WTC11 (cell line): ENCODE data around the gene TMEM59L. TPM values are rescaled to one million over a fixed set of nuclear protein-coding genes. Genes with fewer than 3 reads are reported as not detected.
A peak's percentile ranks its signal among the peaks of the same experiment; 100 is the strongest.

Source experiments
- AR ChIP-seq: fragments of 250-450 bp; sonication (Bioruptor Pico); IDR thresholded peaks from 2 replicates; pipeline ENCODE4 v1.9.0; 2021; ENCODE audit warnings: mild to moderate bottlenecking
- CBFB ChIP-seq: sonication (generic); formaldehyde crosslinking; IDR thresholded peaks from 2 replicates; pipeline ENCODE4 v1.8.1; 2022; ENCODE audit warnings: mild to moderate bottlenecking, low read depth, missing genetic modification reagents
- FOXP1 ChIP-seq: sonication (generic); formaldehyde crosslinking; IDR thresholded peaks from 2 replicates; pipeline ENCODE4 v1.8.0; 2022; ENCODE audit warnings: missing genetic modification reagents, mild to moderate bottlenecking, moderate library complexity, borderline replicate concordance
- GRHL2 ChIP-seq: fragments of 250-450 bp; sonication (Bioruptor Pico); IDR thresholded peaks from 2 replicates; pipeline ENCODE4 v1.8.0; 2022; ENCODE audit warnings: mild to moderate bottlenecking, moderate library complexity; ENCODE audit not compliant: insufficient replicate concordance, severe bottlenecking
- IRF2 ChIP-seq: sonication (generic); formaldehyde crosslinking; IDR thresholded peaks from 2 replicates; pipeline ENCODE4 v1.8.0; 2022; ENCODE audit warnings: low read depth, missing genetic modification reagents, borderline replicate concordance
- MYBL2 ChIP-seq: sonication (generic); formaldehyde crosslinking; IDR thresholded peaks from 2 replicates; pipeline ENCODE4 v1.8.1; 2023; ENCODE audit warnings: mild to moderate bottlenecking, moderate library complexity, missing genetic modification reagents
- NFATC4 ChIP-seq: fragments of 250-450 bp; sonication (Bioruptor Pico); IDR thresholded peaks from 2 replicates; pipeline ENCODE4 v1.9.0; 2021; ENCODE audit warnings: mild to moderate bottlenecking
- NFYB ChIP-seq: sonication (generic); formaldehyde crosslinking; conservative IDR thresholded peaks from 2 replicates; pipeline ENCODE4 v1.8.0; 2022; ENCODE audit warnings: low read depth, missing genetic modification reagents
- NR2C2 ChIP-seq: sonication (generic); formaldehyde crosslinking; IDR thresholded peaks from 2 replicates; pipeline ENCODE4 v1.8.0; 2022; ENCODE audit warnings: mild to moderate bottlenecking, missing genetic modification reagents
- NR3C1 ChIP-seq: sonication (generic); formaldehyde crosslinking; conservative IDR thresholded peaks from 2 replicates; pipeline ENCODE4 v1.8.1; 2023; ENCODE audit warnings: low read depth, mild to moderate bottlenecking, missing genetic modification reagents
- PREB ChIP-seq: sonication (generic); formaldehyde crosslinking; IDR thresholded peaks from 2 replicates; pipeline ENCODE4 v1.8.1; 2022; ENCODE audit warnings: mild to moderate bottlenecking, missing genetic modification reagents, moderate library complexity, borderline replicate concordance
- PRRX2 ChIP-seq: fragments of 250-450 bp; sonication (Bioruptor Pico); IDR thresholded peaks from 2 replicates; pipeline ENCODE4 v1.8.0; 2021; ENCODE audit warnings: mild to moderate bottlenecking
- TCF7 ChIP-seq: sonication (generic); formaldehyde crosslinking; IDR thresholded peaks from 2 replicates; pipeline ENCODE4 v1.8.0; 2022; ENCODE audit warnings: mild to moderate bottlenecking, low read depth, missing genetic modification reagents, moderate library complexity
- TEAD4 ChIP-seq: sonication (generic); formaldehyde crosslinking; IDR thresholded peaks from 2 replicates; pipeline ENCODE4 v1.8.0; 2022; ENCODE audit warnings: mild to moderate bottlenecking, missing genetic modification reagents
- TP53 ChIP-seq: sonication (generic); formaldehyde crosslinking; IDR thresholded peaks from 2 replicates; pipeline ENCODE4 v1.8.1; 2023; ENCODE audit warnings: mild to moderate bottlenecking, missing genetic modification reagents
- USF1 ChIP-seq: sonication (generic); formaldehyde crosslinking; IDR thresholded peaks from 2 replicates; pipeline ENCODE4 v1.8.0; 2022; ENCODE audit warnings: mild to moderate bottlenecking, missing genetic modification reagents
- ZBTB21 ChIP-seq: sonication (generic); formaldehyde crosslinking; IDR thresholded peaks from 2 replicates; pipeline ENCODE4 v1.8.1; 2023; ENCODE audit warnings: mild to moderate bottlenecking, missing genetic modification reagents, borderline replicate concordance
- ZNF138 ChIP-seq: sonication (generic); formaldehyde crosslinking; conservative IDR thresholded peaks from 2 replicates; pipeline ENCODE4 v1.8.1; 2022; ENCODE audit warnings: mild to moderate bottlenecking, moderate library complexity, missing genetic modification reagents
- ZNF232 ChIP-seq: sonication (generic); formaldehyde crosslinking; IDR thresholded peaks from 2 replicates; pipeline ENCODE4 v1.8.0; 2022; ENCODE audit warnings: mild to moderate bottlenecking, missing genetic modification reagents
- ZNF263 ChIP-seq: sonication (generic); formaldehyde crosslinking; IDR thresholded peaks from 2 replicates; pipeline ENCODE4 v1.8.1; 2022; ENCODE audit warnings: low read depth, mild to moderate bottlenecking, moderate library complexity, missing genetic modification reagents
- ZNF416 ChIP-seq: fragments of 250-450 bp; sonication (Bioruptor Pico); IDR thresholded peaks from 2 replicates; pipeline ENCODE4 v1.9.0; 2021; ENCODE audit warnings: mild to moderate bottlenecking, inconsistent platforms
- ZSCAN18 ChIP-seq: fragments of 250-450 bp; sonication (Bioruptor Pico); IDR thresholded peaks from 2 replicates; pipeline ENCODE4 v2.1.2; 2022; ENCODE audit warnings: mild to moderate bottlenecking, moderate library complexity
- total RNA-seq: library from RNA; stranded (reverse); gene quantifications from 3 replicates; pipeline ENCODE4 v1.2.3, GENCODE V29; 2021
- TF ChIP-seq, protein P1 (sequence below): sonication (generic); formaldehyde crosslinking; IDR thresholded peaks from 2 replicates; pipeline ENCODE4 v1.8.1; 2023; ENCODE audit warnings: mild to moderate bottlenecking, missing genetic modification reagents
- TF ChIP-seq, protein P2 (sequence below): sonication (generic); formaldehyde crosslinking; IDR thresholded peaks from 2 replicates; pipeline ENCODE4 v1.8.0; 2022; ENCODE audit warnings: missing genetic modification reagents
- TF ChIP-seq, protein P3 (sequence below): fragments of 250-450 bp; sonication (Bioruptor Pico); IDR thresholded peaks from 2 replicates; pipeline ENCODE4 v1.9.0; 2021; ENCODE audit warnings: mild to moderate bottlenecking

Gene TMEM59L
- total RNA-seq, 1 experiment from 2014 or later = 14.8 TPM

DNA sequence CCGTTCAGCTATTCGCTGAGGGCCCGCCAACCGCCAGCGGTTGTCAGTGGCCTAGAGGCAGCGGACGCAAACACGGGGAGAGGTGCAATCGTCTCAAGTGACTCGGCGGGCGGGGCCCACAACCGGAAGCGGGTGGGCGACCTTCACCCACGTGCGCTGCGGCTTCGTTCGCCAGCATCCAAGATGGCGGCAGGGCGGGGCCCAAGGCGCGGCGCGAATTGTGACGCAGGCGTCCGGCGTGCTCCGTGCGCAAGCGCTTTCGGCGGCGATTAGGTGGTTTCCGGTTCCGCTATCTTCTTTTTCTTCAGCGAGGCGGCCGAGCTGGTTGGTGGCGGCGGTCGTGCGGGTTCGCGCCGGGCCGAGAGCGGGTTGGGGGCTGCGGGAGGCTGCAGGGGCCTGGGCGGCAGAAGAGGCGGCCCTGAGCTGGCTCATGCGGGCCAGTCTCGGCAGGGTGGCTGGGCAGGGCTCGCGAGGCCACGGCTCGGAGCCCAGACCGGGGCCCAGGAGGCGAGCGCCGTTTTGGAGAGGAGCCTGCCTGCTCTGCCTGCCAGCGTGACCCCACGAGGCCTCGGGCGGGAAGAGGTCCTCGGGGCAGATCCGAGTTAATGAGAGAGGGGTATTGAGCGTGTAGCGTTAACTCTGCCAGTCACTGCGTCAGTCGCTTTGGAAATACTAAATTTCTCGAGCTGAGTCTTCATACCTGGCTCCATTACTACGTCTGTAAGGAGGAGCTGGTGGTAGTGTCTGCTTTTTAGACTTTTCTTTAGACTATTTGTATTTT, 40.9 kb upstream of the TMEM59L start, which contains the start of gene UBA52 (continued):
- TF ChIP-seq ZSCAN18 (CRISPR knock-in tag) = no peak
- TF ChIP-seq, protein P1, sequence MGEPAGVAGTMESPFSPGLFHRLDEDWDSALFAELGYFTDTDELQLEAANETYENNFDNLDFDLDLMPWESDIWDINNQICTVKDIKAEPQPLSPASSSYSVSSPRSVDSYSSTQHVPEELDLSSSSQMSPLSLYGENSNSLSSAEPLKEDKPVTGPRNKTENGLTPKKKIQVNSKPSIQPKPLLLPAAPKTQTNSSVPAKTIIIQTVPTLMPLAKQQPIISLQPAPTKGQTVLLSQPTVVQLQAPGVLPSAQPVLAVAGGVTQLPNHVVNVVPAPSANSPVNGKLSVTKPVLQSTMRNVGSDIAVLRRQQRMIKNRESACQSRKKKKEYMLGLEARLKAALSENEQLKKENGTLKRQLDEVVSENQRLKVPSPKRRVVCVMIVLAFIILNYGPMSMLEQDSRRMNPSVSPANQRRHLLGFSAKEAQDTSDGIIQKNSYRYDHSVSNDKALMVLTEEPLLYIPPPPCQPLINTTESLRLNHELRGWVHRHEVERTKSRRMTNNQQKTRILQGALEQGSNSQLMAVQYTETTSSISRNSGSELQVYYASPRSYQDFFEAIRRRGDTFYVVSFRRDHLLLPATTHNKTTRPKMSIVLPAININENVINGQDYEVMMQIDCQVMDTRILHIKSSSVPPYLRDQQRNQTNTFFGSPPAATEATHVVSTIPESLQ (CRISPR knock-in tag) = no peak
- TF ChIP-seq ZNF232 (CRISPR knock-in tag) = no peak; the same call in 1 of the 2 replicates
- TF ChIP-seq PRRX2 (CRISPR knock-in tag) = no peak
- no peak for TF ChIP-seq ZNF138 (CRISPR knock-in tag)
- no peak for TF ChIP-seq IRF2 (CRISPR knock-in tag)
- no peak; the same call in 1 of the 2 replicates for TF ChIP-seq CBFB (CRISPR knock-in tag)
- TF ChIP-seq ZNF263 (CRISPR knock-in tag) = no peak
- TF ChIP-seq TCF7 (CRISPR knock-in tag) = no peak
- no peak; the same call in 1 of the 2 replicates for TF ChIP-seq NFATC4
- no peak; the same call in 1 of the 2 replicates for TF ChIP-seq NFYB (CRISPR knock-in tag)
- no peak for TF ChIP-seq PREB (CRISPR knock-in tag)
- no peak for TF ChIP-seq NR2C2 (CRISPR knock-in tag)
- peak; percentile 98 for TF ChIP-seq ZBTB21 (CRISPR knock-in tag)
- TF ChIP-seq GRHL2 (CRISPR knock-in tag) = no peak
- TF ChIP-seq ZNF416 (CRISPR knock-in tag) = no peak
- TF ChIP-seq TP53 (CRISPR knock-in tag) = no peak; the same call in 1 of the 2 replicates
- no peak for TF ChIP-seq NR3C1 (CRISPR knock-in tag)
- TF ChIP-seq FOXP1 (CRISPR knock-in tag) = peak; percentile 27; the same call in 1 of the 2 replicates
- TF ChIP-seq TEAD4 (CRISPR knock-in tag) = no peak
- TF ChIP-seq, protein P2, sequence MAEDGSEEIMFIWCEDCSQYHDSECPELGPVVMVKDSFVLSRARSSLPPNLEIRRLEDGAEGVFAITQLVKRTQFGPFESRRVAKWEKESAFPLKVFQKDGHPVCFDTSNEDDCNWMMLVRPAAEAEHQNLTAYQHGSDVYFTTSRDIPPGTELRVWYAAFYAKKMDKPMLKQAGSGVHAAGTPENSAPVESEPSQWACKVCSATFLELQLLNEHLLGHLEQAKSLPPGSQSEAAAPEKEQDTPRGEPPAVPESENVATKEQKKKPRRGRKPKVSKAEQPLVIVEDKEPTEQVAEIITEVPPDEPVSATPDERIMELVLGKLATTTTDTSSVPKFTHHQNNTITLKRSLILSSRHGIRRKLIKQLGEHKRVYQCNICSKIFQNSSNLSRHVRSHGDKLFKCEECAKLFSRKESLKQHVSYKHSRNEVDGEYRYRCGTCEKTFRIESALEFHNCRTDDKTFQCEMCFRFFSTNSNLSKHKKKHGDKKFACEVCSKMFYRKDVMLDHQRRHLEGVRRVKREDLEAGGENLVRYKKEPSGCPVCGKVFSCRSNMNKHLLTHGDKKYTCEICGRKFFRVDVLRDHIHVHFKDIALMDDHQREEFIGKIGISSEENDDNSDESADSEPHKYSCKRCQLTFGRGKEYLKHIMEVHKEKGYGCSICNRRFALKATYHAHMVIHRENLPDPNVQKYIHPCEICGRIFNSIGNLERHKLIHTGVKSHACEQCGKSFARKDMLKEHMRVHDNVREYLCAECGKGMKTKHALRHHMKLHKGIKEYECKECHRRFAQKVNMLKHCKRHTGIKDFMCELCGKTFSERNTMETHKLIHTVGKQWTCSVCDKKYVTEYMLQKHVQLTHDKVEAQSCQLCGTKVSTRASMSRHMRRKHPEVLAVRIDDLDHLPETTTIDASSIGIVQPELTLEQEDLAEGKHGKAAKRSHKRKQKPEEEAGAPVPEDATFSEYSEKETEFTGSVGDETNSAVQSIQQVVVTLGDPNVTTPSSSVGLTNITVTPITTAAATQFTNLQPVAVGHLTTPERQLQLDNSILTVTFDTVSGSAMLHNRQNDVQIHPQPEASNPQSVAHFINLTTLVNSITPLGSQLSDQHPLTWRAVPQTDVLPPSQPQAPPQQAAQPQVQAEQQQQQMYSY (CRISPR knock-in tag) = no peak
- TF ChIP-seq, protein P3, sequence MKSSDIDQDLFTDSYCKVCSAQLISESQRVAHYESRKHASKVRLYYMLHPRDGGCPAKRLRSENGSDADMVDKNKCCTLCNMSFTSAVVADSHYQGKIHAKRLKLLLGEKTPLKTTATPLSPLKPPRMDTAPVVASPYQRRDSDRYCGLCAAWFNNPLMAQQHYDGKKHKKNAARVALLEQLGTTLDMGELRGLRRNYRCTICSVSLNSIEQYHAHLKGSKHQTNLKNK (CRISPR knock-in tag) = no peak
- TF ChIP-seq USF1 (CRISPR knock-in tag) = peak; percentile 98
- peak; percentile 82; the same call in 1 of the 2 replicates for TF ChIP-seq MYBL2 (CRISPR knock-in tag)
- no peak for TF ChIP-seq AR
